ENCODE results near the gene CTNNA3.

CTNNA3 gene

GRCh38 chr10:66273966-66274519 is 1422.0 kb downstream of the CTNNA3 start:
- H3K4me1 ChIP-seq (ENCODE audit: control insufficient read depth in 1 of 2, insufficient read depth in 1 of 2, low read depth in 1 of 2, low read length in 1 of 2) = no peaks in the 10 kb centered on the region
- H3K27ac ChIP-seq = no peak overlapping the region
- no peak for TF ChIP-seq CTCF (IDR thresholded peaks at IDR 0.05)
- H3K36me3 ChIP-seq = no peaks in the 10 kb centered on the region
- no peak overlapping the region for H3K4me3 ChIP-seq (ENCODE audit: low read depth in 1 of 2, low read length in 1 of 2)
- no peaks in the 10 kb centered on the region for H3K9me3 ChIP-seq
- no peaks in the 10 kb centered on the region for H3K27me3 ChIP-seq

- Histone ChIP-seq H3K4me1 (ENCODE audit: control insufficient read depth in 1 of 2, insufficient read depth in 1 of 2, low read depth in 1 of 2, low read length in 1 of 2) (no peaks in the 10 kb centered on the region), H3K27me3 (no peaks in the 10 kb centered on the region), H3K9me3 (no peaks in the 10 kb centered on the region), H3K36me3 (no peaks in the 10 kb centered on the region), H3K4me3 (ENCODE audit: low read depth in 1 of 2, low read length in 1 of 2) (no peak overlapping the region), H3K27ac (no peak overlapping the region)
- TF ChIP-seq CTCF (IDR thresholded peaks at IDR 0.05) = no peak
Measured at GRCh38 chr10:66265398-66265797, 1430.6 kb downstream of the CTNNA3 start.

- no peak for TF ChIP-seq CTCF (IDR thresholded peaks at IDR 0.05)
- H3K4me3 ChIP-seq (ENCODE audit: low read depth in 1 of 2, low read length in 1 of 2) = no peak overlapping the region
- no peaks in the 10 kb centered on the region for H3K27me3 ChIP-seq
- no peaks in the 10 kb centered on the region for H3K4me1 ChIP-seq (ENCODE audit: control insufficient read depth in 1 of 2, insufficient read depth in 1 of 2, low read depth in 1 of 2, low read length in 1 of 2)
- no peak overlapping the region for H3K27ac ChIP-seq
- no peaks in the 10 kb centered on the region for H3K36me3 ChIP-seq
- no peaks in the 10 kb centered on the region for H3K9me3 ChIP-seq
Measured at GRCh38 chr10:66259836-66260235, 1436.2 kb downstream of the CTNNA3 start.

- Histone ChIP-seq H3K27ac (no peak overlapping the region), H3K27me3 (no peaks in the 10 kb centered on the region), H3K36me3 (no peaks in the 10 kb centered on the region), H3K4me3 (ENCODE audit: low read depth in 1 of 2, low read length in 1 of 2) (no peak overlapping the region), H3K4me1 (ENCODE audit: control insufficient read depth in 1 of 2, insufficient read depth in 1 of 2, low read depth in 1 of 2, low read length in 1 of 2) (no peaks in the 10 kb centered on the region), H3K9me3 (no peaks in the 10 kb centered on the region)
- no peak for TF ChIP-seq CTCF (IDR thresholded peaks at IDR 0.05)
Measured at GRCh38 chr10:66258693-66259092, 1437.3 kb downstream of the CTNNA3 start.

GRCh38 chr10:66257801-66258200 is 1438.2 kb downstream of the CTNNA3 start:
- no peaks in the 10 kb centered on the region for H3K9me3 ChIP-seq
- H3K27ac ChIP-seq = no peak overlapping the region
- no peaks in the 10 kb centered on the region for H3K4me1 ChIP-seq (ENCODE audit: control insufficient read depth in 1 of 2, insufficient read depth in 1 of 2, low read depth in 1 of 2, low read length in 1 of 2)
- TF ChIP-seq CTCF (IDR thresholded peaks at IDR 0.05) = no peak
- H3K4me3 ChIP-seq (ENCODE audit: low read depth in 1 of 2, low read length in 1 of 2) = no peak overlapping the region
- no peaks in the 10 kb centered on the region for H3K36me3 ChIP-seq
- H3K27me3 ChIP-seq = no peaks in the 10 kb centered on the region

GRCh38 chr10:66252986-66253385 is 1443.0 kb downstream of the CTNNA3 start:
- Histone ChIP-seq H3K4me3 (ENCODE audit: low read depth in 1 of 2, low read length in 1 of 2) (no peak overlapping the region), H3K36me3 (no peaks in the 10 kb centered on the region), H3K27me3 (no peaks in the 10 kb centered on the region), H3K4me1 (ENCODE audit: control insufficient read depth in 1 of 2, insufficient read depth in 1 of 2, low read depth in 1 of 2, low read length in 1 of 2) (no peaks in the 10 kb centered on the region), H3K9me3 (no peaks in the 10 kb centered on the region), H3K27ac (no peak overlapping the region)
- no peak for TF ChIP-seq CTCF (IDR thresholded peaks at IDR 0.05)
